ENCODE data around the gene RABGAP1. TPM values are rescaled to one million over a fixed set of nuclear protein-coding genes. Genes with fewer than 3 reads are reported as not detected.

RABGAP1 gene
- total RNA-seq, 2 donors from 2014 or later: 35.6 to 44.2 TPM

- Mint-ChIP-seq H3K27ac (no peak overlapping the region), H3K9me3 (no peaks in the 10 kb centered on the region), H3K36me3 (peaks cover 15 to 23% of the 10 kb centered on the region in 2 donors)
- DNase-seq (ENCODE audit: low spot score in 2 of 2) (no peak), ATAC-seq (no peak)
These were observed 4.4 kb upstream of the RABGAP1 start for GRCh38 chr9:122936464-122936863.

- Mint-ChIP-seq H3K36me3 (peaks cover 15 to 24% of the 10 kb centered on the region in 2 donors), H3K27ac (no peak overlapping the region), H3K9me3 (no peaks in the 10 kb centered on the region)
- no peak for ATAC-seq
- no peak for DNase-seq (ENCODE audit: low spot score in 2 of 2)
These were observed 3.9 kb upstream of the RABGAP1 start for GRCh38 chr9:122936883-122937282.

GRCh38 chr9:122939601-122940000, 1.2 kb upstream of the RABGAP1 start:
- Mint-ChIP-seq H3K36me3 (peaks cover 13 to 14% of the 10 kb centered on the region in 2 donors), H3K27ac (peak overlapping the region; percentile 64 to 78), H3K9me3 (no peaks in the 10 kb centered on the region)
- DNase-seq (ENCODE audit: low spot score in 2 of 2) (no peak), ATAC-seq (no peak)

- Mint-ChIP-seq H3K36me3 (peaks cover 13 to 14% of the 10 kb centered on the region in 2 donors), H3K27ac (peak overlapping the region; percentile 93), H3K9me3 (no peaks in the 10 kb centered on the region)
- DNase-seq (ENCODE audit: low spot score in 2 of 2) (no peak), ATAC-seq (no peak)
These were observed 419 bp upstream of the RABGAP1 start for GRCh38 chr9:122940454-122940748.

- DNase-seq (ENCODE audit: low spot score in 2 of 2): no peak
- Mint-ChIP-seq H3K27ac (peak overlapping the region; percentile 93 to 98), H3K36me3 (peaks cover 10 to 14% of the 10 kb centered on the region in 2 donors), H3K9me3 (no peaks in the 10 kb centered on the region)
- ATAC-seq: no peak
These were observed 888 bp downstream of the RABGAP1 start for GRCh38 chr9:122941582-122942234.

GRCh38 chr9:122944960-122945888, 4.4 kb downstream of the RABGAP1 start:
- H3K36me3 Mint-ChIP-seq: peaks cover 9 to 13% of the 10 kb centered on the region in 2 donors
- DNase-seq (ENCODE audit: low spot score in 2 of 2): no peak
- ATAC-seq: no peak
- H3K9me3 Mint-ChIP-seq: no peaks in the 10 kb centered on the region
- no peak overlapping the region for H3K27ac Mint-ChIP-seq

- ATAC-seq (no peak), DNase-seq (ENCODE audit: low spot score in 2 of 2) (no peak)
- Mint-ChIP-seq H3K9me3 (no peaks in the 10 kb centered on the region), H3K27ac (no peak overlapping the region), H3K36me3 (peaks cover 5 to 9% of the 10 kb centered on the region in 2 donors)
These were observed 5.7 kb downstream of the RABGAP1 start for GRCh38 chr9:122946461-122947005.

GRCh38 chr9:122948313-122948712, 7.5 kb downstream of the RABGAP1 start:
- peak; percentile 76 to 96 for ATAC-seq
- peak in 1 of 2 donors; percentile 9 for DNase-seq (ENCODE audit: low spot score in 2 of 2)
- H3K9me3 Mint-ChIP-seq: no peaks in the 10 kb centered on the region
- peaks cover 0 to 5% of the 10 kb centered on the region in 2 donors for H3K36me3 Mint-ChIP-seq
- peak overlapping the region; percentile 18 to 72 for H3K27ac Mint-ChIP-seq

- Mint-ChIP-seq H3K36me3 (peaks cover 0 to 5% of the 10 kb centered on the region in 2 donors), H3K27ac (no peak overlapping the region), H3K9me3 (no peaks in the 10 kb centered on the region)
- ATAC-seq (no peak), DNase-seq (ENCODE audit: low spot score in 2 of 2) (no peak)
These were observed 8.9 kb downstream of the RABGAP1 start for GRCh38 chr9:122949696-122950095.

- Mint-ChIP-seq H3K27ac (no peak overlapping the region), H3K9me3 (no peaks in the 10 kb centered on the region), H3K36me3 (peaks cover 0 to 5% of the 10 kb centered on the region in 2 donors)
- ATAC-seq (no peak), DNase-seq (ENCODE audit: low spot score in 2 of 2) (no peak)
These were observed 9.4 kb downstream of the RABGAP1 start for GRCh38 chr9:122950263-122950662.

- ATAC-seq: no peak
- Mint-ChIP-seq H3K9me3 (no peaks in the 10 kb centered on the region), H3K36me3 (peaks cover 0 to 5% of the 10 kb centered on the region in 2 donors)
These were observed 10.2 kb downstream of the RABGAP1 start for GRCh38 chr9:122951056-122951455.

GRCh38 chr9:122954253-122954691, 13.5 kb downstream of the RABGAP1 start:
- Mint-ChIP-seq H3K36me3 (peaks cover 0 to 5% of the 10 kb centered on the region in 2 donors), H3K9me3 (peaks cover 0 to 5% of the 10 kb centered on the region in 2 donors), H3K27ac (no peak overlapping the region)
- DNase-seq (ENCODE audit: low spot score in 2 of 2) (no peak), ATAC-seq (no peak)

More at GRCh38 chr9:122951056-122951455, 10.2 kb downstream of the RABGAP1 start:
- no peak for DNase-seq (ENCODE audit: low spot score in 2 of 2)
- no peak overlapping the region for H3K27ac Mint-ChIP-seq

- DNase-seq (ENCODE audit: low spot score in 2 of 2) (no peak), ATAC-seq (no peak)
- Mint-ChIP-seq H3K36me3 (peaks cover 8 to 18% of the 10 kb centered on the region in 2 donors), H3K27ac (no peak overlapping the region), H3K9me3 (peaks cover 0 to 5% of the 10 kb centered on the region in 2 donors)
These were observed 15.1 kb downstream of the RABGAP1 start for GRCh38 chr9:122955961-122956360.

GRCh38 chr9:122961139-122961538, 20.3 kb downstream of the RABGAP1 start:
- no peak overlapping the region for H3K27ac Mint-ChIP-seq
- H3K36me3 Mint-ChIP-seq: peaks cover 8 to 25% of the 10 kb centered on the region in 2 donors
- peaks cover 0 to 5% of the 10 kb centered on the region in 2 donors for H3K9me3 Mint-ChIP-seq
- DNase-seq (ENCODE audit: low spot score in 2 of 2) (no peak), ATAC-seq (no peak)

GRCh38 chr9:122975196-122975595, 34.4 kb downstream of the RABGAP1 start:
- DNase-seq (ENCODE audit: low spot score in 2 of 2): no peak
- no peak for ATAC-seq
- no peaks in the 10 kb centered on the region for H3K9me3 Mint-ChIP-seq
- H3K27ac Mint-ChIP-seq: no peak overlapping the region
- H3K36me3 Mint-ChIP-seq: no peaks in the 10 kb centered on the region

- DNase-seq (ENCODE audit: low spot score in 2 of 2): no peak
- ATAC-seq: no peak
- H3K27ac Mint-ChIP-seq: no peak overlapping the region
These were observed 37.8 kb downstream of the RABGAP1 start for GRCh38 chr9:122978601-122979000.

GRCh38 chr9:122986010-122986409, 45.2 kb downstream of the RABGAP1 start:
- DNase-seq (ENCODE audit: low spot score in 2 of 2): no peak
- no peak overlapping the region for H3K27ac Mint-ChIP-seq
- ATAC-seq: no peak
- peaks cover 0 to 5% of the 10 kb centered on the region in 2 donors for H3K36me3 Mint-ChIP-seq
- no peaks in the 10 kb centered on the region for H3K9me3 Mint-ChIP-seq

More at GRCh38 chr9:122978601-122979000, 37.8 kb downstream of the RABGAP1 start:
- H3K9me3 Mint-ChIP-seq: no peaks in the 10 kb centered on the region
- H3K36me3 Mint-ChIP-seq: no peaks in the 10 kb centered on the region

Data from activated naive CD4-positive, alpha-beta T cell treated with anti-CD3 and anti-CD28 coated beads, Interleukin-2, amount 50 U/mL, for 72 hours (primary cell).